Measurements from ENCODE around the gene ZNF521. TPM values are rescaled to one million over a fixed set of nuclear protein-coding genes. Genes with fewer than 3 reads are reported as not detected.

ZNF521 gene
- total RNA-seq, 2 donors from 2014 or later, result 21.4 to 26.9 TPM

- WGBS, 2 experiments (ENCODE audit: insufficient coverage in 1 of 2, insufficient read length in 1 of 2), result 83 to 95% methylated on average over 1 of the region's 1 CpG
- Histone ChIP-seq H3K36me3 (ENCODE audit: control insufficient read depth, insufficient read depth, low read length) (no peaks in the 10 kb centered on the region), H3K27me3 (ENCODE audit: control insufficient read depth, insufficient read depth, low read length, poor library complexity, severe bottlenecking) (no peaks in the 10 kb centered on the region), H3K4me3 (ENCODE audit: low read length) (no peak overlapping the region), H3K9me3 (ENCODE audit: control insufficient read depth, low read length) (no peaks in the 10 kb centered on the region), H3K4me1 (ENCODE audit: control insufficient read depth, insufficient read depth, low read length) (no peaks in the 10 kb centered on the region), H3K9ac (ENCODE audit: extremely low read depth, low read length, poor library complexity, severe bottlenecking) (no peak overlapping the region), H3K27ac (ENCODE audit: low read depth, low read length) (no peak overlapping the region)
- H3K4me1 Mint-ChIP-seq, result no peaks in the 10 kb centered on the region
- no peaks in the 10 kb centered on the region for H3K36me3 Mint-ChIP-seq (ENCODE audit: low read depth)
- DNase-seq, result no peak
- H3K9me3 Mint-ChIP-seq, result no peaks in the 10 kb centered on the region
- no peaks in the 10 kb centered on the region for H3K27me3 Mint-ChIP-seq (ENCODE audit: insufficient read depth)
- TF ChIP-seq CTCF (conservative IDR thresholded peaks at IDR 0.05), result no peak
- H3K27ac Mint-ChIP-seq, result no peak overlapping the region
- no peak overlapping the region for H3K4me3 Mint-ChIP-seq
Observed at GRCh38 chr18:25307192-25307591, 44.8 kb downstream of the ZNF521 start.

DNA sequence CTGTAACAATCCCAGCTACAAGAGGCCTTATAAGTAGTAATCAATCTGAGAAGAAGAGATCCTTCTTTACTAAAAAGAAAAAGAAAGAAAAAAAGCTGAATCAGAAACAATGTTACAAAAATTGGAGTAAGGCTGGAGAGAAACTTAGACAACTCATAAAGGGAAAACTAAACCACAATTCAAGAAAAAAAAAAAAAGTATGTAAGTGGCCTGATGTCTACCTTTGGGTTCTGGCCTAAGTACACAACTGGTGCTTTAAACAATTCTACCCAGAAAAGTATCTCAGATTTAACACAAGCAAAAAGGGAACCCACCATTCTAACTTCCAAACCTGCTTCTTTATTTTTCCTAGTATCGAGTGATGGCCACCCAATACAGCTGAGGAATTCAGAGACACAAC lies 45.3 kb downstream of the ZNF521 start:
- no peaks in the 10 kb centered on the region for H3K27me3 ChIP-seq (ENCODE audit: control insufficient read depth, insufficient read depth, low read length, poor library complexity, severe bottlenecking)
- 75 to 97% methylated on average over 1 of the region's 1 CpG for WGBS, 2 experiments (ENCODE audit: insufficient coverage in 1 of 2, insufficient read length in 1 of 2)
- Mint-ChIP-seq H3K4me1 (no peaks in the 10 kb centered on the region), H3K36me3 (ENCODE audit: low read depth) (no peaks in the 10 kb centered on the region), H3K27ac (no peak overlapping the region), H3K9me3 (no peaks in the 10 kb centered on the region), H3K4me3 (no peak overlapping the region), H3K27me3 (ENCODE audit: insufficient read depth) (no peaks in the 10 kb centered on the region)
- H3K4me1 ChIP-seq (ENCODE audit: control insufficient read depth, insufficient read depth, low read length), result no peaks in the 10 kb centered on the region
- TF ChIP-seq CTCF (conservative IDR thresholded peaks at IDR 0.05), result no peak
- no peak for DNase-seq
- H3K9ac ChIP-seq (ENCODE audit: extremely low read depth, low read length, poor library complexity, severe bottlenecking), result no peak overlapping the region
- no peak overlapping the region for H3K4me3 ChIP-seq (ENCODE audit: low read length)
- H3K36me3 ChIP-seq (ENCODE audit: control insufficient read depth, insufficient read depth, low read length), result no peaks in the 10 kb centered on the region
- no peak overlapping the region for H3K27ac ChIP-seq (ENCODE audit: low read depth, low read length)
- H3K9me3 ChIP-seq (ENCODE audit: control insufficient read depth, low read length), result no peaks in the 10 kb centered on the region

GRCh38 chr18:25305584-25305983 lies 46.4 kb downstream of the ZNF521 start:
- Mint-ChIP-seq H3K36me3 (ENCODE audit: low read depth) (no peaks in the 10 kb centered on the region), H3K4me3 (no peak overlapping the region), H3K27me3 (ENCODE audit: insufficient read depth) (no peaks in the 10 kb centered on the region), H3K9me3 (no peaks in the 10 kb centered on the region), H3K4me1 (no peaks in the 10 kb centered on the region), H3K27ac (no peak overlapping the region)
- TF ChIP-seq CTCF (conservative IDR thresholded peaks at IDR 0.05), result no peak
- Histone ChIP-seq H3K9ac (ENCODE audit: extremely low read depth, low read length, poor library complexity, severe bottlenecking) (no peak overlapping the region), H3K27ac (ENCODE audit: low read depth, low read length) (no peak overlapping the region), H3K27me3 (ENCODE audit: control insufficient read depth, insufficient read depth, low read length, poor library complexity, severe bottlenecking) (no peaks in the 10 kb centered on the region), H3K9me3 (ENCODE audit: control insufficient read depth, low read length) (no peaks in the 10 kb centered on the region), H3K4me1 (ENCODE audit: control insufficient read depth, insufficient read depth, low read length) (no peaks in the 10 kb centered on the region), H3K4me3 (ENCODE audit: low read length) (no peak overlapping the region), H3K36me3 (ENCODE audit: control insufficient read depth, insufficient read depth, low read length) (no peaks in the 10 kb centered on the region)
- DNase-seq, result no peak
